Measurements from ENCODE around the gene STRN. TPM values are rescaled to one million over a fixed set of nuclear protein-coding genes. Genes with fewer than 3 reads are reported as not detected.
A peak's percentile ranks its signal among the peaks of the same experiment; 100 is the strongest.

The STRN gene
- total and polyA plus RNA-seq, 2 of the 13 experiments (the other 11 are each of a cell fraction or from before 2014, with no cell fraction given): 10.4 to 19.3 TPM

DNA sequence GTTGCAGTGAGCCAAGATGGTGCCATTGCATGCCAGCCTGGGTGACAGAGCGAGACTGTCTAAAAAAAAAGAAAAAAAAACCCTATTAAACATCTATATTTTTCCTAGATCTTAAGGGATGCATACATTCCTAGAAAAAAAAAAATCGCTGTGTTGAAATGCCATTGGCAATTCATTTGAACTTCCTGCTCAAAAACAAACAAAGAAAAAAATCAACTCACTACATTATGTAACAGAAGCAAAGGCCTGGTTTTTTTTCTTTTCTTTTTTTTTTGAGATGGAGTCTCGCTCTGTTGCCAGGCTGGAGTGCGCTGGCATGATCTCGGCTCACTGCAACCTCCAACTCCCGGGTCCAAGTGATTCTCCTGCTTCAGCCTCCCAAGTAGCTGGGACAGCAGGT, 21.7 kb upstream of the STRN start (continued):
- TF ChIP-seq, protein P1, sequence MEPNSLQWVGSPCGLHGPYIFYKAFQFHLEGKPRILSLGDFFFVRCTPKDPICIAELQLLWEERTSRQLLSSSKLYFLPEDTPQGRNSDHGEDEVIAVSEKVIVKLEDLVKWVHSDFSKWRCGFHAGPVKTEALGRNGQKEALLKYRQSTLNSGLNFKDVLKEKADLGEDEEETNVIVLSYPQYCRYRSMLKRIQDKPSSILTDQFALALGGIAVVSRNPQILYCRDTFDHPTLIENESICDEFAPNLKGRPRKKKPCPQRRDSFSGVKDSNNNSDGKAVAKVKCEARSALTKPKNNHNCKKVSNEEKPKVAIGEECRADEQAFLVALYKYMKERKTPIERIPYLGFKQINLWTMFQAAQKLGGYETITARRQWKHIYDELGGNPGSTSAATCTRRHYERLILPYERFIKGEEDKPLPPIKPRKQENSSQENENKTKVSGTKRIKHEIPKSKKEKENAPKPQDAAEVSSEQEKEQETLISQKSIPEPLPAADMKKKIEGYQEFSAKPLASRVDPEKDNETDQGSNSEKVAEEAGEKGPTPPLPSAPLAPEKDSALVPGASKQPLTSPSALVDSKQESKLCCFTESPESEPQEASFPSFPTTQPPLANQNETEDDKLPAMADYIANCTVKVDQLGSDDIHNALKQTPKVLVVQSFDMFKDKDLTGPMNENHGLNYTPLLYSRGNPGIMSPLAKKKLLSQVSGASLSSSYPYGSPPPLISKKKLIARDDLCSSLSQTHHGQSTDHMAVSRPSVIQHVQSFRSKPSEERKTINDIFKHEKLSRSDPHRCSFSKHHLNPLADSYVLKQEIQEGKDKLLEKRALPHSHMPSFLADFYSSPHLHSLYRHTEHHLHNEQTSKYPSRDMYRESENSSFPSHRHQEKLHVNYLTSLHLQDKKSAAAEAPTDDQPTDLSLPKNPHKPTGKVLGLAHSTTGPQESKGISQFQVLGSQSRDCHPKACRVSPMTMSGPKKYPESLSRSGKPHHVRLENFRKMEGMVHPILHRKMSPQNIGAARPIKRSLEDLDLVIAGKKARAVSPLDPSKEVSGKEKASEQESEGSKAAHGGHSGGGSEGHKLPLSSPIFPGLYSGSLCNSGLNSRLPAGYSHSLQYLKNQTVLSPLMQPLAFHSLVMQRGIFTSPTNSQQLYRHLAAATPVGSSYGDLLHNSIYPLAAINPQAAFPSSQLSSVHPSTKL (CRISPR knock-in tag; IDR thresholded peaks at IDR 0.05): peak; percentile 74
- no peak for TF ChIP-seq MEIS1 (CRISPR knock-in tag; IDR thresholded peaks at IDR 0.05; ENCODE audit: borderline replicate concordance)
- no peak for TF ChIP-seq ZNF781 (CRISPR knock-in tag; IDR thresholded peaks at IDR 0.05; ENCODE audit: borderline replicate concordance, not compliant biosample characterization)
- TF ChIP-seq ZNF33B (CRISPR knock-in tag; IDR thresholded peaks at IDR 0.05): no peak
- TF ChIP-seq ZNF746 (CRISPR knock-in tag; IDR thresholded peaks at IDR 0.05): no peak
- TF ChIP-seq KLF11 (CRISPR knock-in tag; IDR thresholded peaks at IDR 0.05): no peak
- TF ChIP-seq SRSF9 (IDR thresholded peaks at IDR 0.05; ENCODE audit: borderline replicate concordance, insufficient read depth, low read depth, low read length, poor library complexity, severe bottlenecking): no peak
- no peak for TF ChIP-seq ELF4 (CRISPR knock-in tag; IDR thresholded peaks at IDR 0.05; ENCODE audit: borderline replicate concordance)
- no peak for TF ChIP-seq ZFP36 (IDR thresholded peaks at IDR 0.05; ENCODE audit: borderline replicate concordance, low read depth, low read length, partially characterized antibody)
- TF ChIP-seq ZNF460 (CRISPR knock-in tag; IDR thresholded peaks at IDR 0.05; ENCODE audit: borderline replicate concordance): peak; percentile 26; the same call in 1 of the 2 replicates
- TF ChIP-seq, protein P2, sequence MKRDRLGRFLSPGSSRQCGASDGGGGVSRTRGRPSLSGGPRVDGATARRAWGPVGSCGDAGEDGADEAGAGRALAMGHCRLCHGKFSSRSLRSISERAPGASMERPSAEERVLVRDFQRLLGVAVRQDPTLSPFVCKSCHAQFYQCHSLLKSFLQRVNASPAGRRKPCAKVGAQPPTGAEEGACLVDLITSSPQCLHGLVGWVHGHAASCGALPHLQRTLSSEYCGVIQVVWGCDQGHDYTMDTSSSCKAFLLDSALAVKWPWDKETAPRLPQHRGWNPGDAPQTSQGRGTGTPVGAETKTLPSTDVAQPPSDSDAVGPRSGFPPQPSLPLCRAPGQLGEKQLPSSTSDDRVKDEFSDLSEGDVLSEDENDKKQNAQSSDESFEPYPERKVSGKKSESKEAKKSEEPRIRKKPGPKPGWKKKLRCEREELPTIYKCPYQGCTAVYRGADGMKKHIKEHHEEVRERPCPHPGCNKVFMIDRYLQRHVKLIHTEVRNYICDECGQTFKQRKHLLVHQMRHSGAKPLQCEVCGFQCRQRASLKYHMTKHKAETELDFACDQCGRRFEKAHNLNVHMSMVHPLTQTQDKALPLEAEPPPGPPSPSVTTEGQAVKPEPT (CRISPR knock-in tag; IDR thresholded peaks at IDR 0.05; ENCODE audit: low read depth): no peak
- TF ChIP-seq EP300 (IDR thresholded peaks at IDR 0.05; ENCODE audit: low read depth in 2 of 2, low read length in 2 of 2): peak in 1 of 2 experiments; percentile 44; a peak in 1 of 4 replicates
- no peak for TF ChIP-seq EP300 (CRISPR knock-in tag; IDR thresholded peaks at IDR 0.05; ENCODE audit: borderline replicate concordance)
- no peak for TF ChIP-seq ZNF879 (CRISPR knock-in tag; IDR thresholded peaks at IDR 0.05)
- TF ChIP-seq KLF16 (CRISPR knock-in tag; IDR thresholded peaks at IDR 0.05): 0 out of 4 replicates have a peak, but pooled peaks of 1 of the 2 experiments have one; percentile 43
- TF ChIP-seq, protein P3, sequence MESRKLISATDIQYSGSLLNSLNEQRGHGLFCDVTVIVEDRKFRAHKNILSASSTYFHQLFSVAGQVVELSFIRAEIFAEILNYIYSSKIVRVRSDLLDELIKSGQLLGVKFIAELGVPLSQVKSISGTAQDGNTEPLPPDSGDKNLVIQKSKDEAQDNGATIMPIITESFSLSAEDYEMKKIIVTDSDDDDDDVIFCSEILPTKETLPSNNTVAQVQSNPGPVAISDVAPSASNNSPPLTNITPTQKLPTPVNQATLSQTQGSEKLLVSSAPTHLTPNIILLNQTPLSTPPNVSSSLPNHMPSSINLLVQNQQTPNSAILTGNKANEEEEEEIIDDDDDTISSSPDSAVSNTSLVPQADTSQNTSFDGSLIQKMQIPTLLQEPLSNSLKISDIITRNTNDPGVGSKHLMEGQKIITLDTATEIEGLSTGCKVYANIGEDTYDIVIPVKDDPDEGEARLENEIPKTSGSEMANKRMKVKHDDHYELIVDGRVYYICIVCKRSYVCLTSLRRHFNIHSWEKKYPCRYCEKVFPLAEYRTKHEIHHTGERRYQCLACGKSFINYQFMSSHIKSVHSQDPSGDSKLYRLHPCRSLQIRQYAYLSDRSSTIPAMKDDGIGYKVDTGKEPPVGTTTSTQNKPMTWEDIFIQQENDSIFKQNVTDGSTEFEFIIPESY (CRISPR knock-in tag; IDR thresholded peaks at IDR 0.05): no peak
- TF ChIP-seq MYNN (CRISPR knock-in tag; IDR thresholded peaks at IDR 0.05; ENCODE audit: low read depth): no peak
- peak; percentile 72 for TF ChIP-seq FOXA3 (CRISPR knock-in tag; IDR thresholded peaks at IDR 0.05)
- no peak for TF ChIP-seq EZH2 (conservative IDR thresholded peaks at IDR 0.05; ENCODE audit: low read depth, low read length)
- peak; percentile 31; the same call in 1 of the 2 replicates for TF ChIP-seq SOX5 (CRISPR knock-in tag; IDR thresholded peaks at IDR 0.05; ENCODE audit: borderline replicate concordance)
- no peak for TF ChIP-seq ELF1 (CRISPR knock-in tag; IDR thresholded peaks at IDR 0.05)
- no peak for TF ChIP-seq ZNF724P (CRISPR knock-in tag; IDR thresholded peaks at IDR 0.05; ENCODE audit: borderline replicate concordance)
